Hepatocyte (in vitro differentiated cells): ENCODE measurements around the gene RNF125.

Source experiments
- CTCF ChIP-seq: fragments of 200-600 bp; sonication (generic); IDR thresholded peaks from 2 replicates; pipeline ENCODE4 v1.5.1; 2016; ENCODE audit warnings: antibody characterized with exemption, mild to moderate bottlenecking; ENCODE audit not compliant: poor library complexity
- EZH2phosphoT487 ChIP-seq: fragments of 200-600 bp; sonication (generic); IDR thresholded peaks from one replicate; pipeline ENCODE4 v1.6.1; 2018; ENCODE audit warnings: antibody characterized with exemption, mild to moderate bottlenecking, low read depth, moderate library complexity; ENCODE audit not compliant: unreplicated experiment, severe bottlenecking

GRCh38 chr18:32021756-32022564 is 3.3 kb downstream of the RNF125 start:
- TF ChIP-seq CTCF (no peak), EZH2phosphoT487 (no peak)
